Osteocyte (in vitro differentiated cells): ENCODE results near the gene TTC34. TPM values are rescaled to one million over a fixed set of nuclear protein-coding genes. Genes with fewer than 3 reads are reported as not detected.

Experiments
- DNase-seq: peaks from one replicate; pipeline ENCODE4 v3.0.0; 2021; ENCODE audit warnings: mixed read lengths; ENCODE audit not compliant: unreplicated experiment; ENCODE audit errors: extremely low spot score
- H3K27ac Mint-ChIP-seq: one replicate; pipeline ENCODE4 v1.8.0; 2021; ENCODE audit warnings: mild to moderate bottlenecking, mixed read lengths; ENCODE audit not compliant: unreplicated experiment
- H3K27me3 Mint-ChIP-seq: one replicate; pipeline ENCODE4 v1.8.0; 2021; ENCODE audit warnings: mixed read lengths; ENCODE audit not compliant: unreplicated experiment
- H3K36me3 Mint-ChIP-seq: one replicate; pipeline ENCODE4 v1.8.0; 2021; ENCODE audit warnings: mixed read lengths; ENCODE audit not compliant: unreplicated experiment
- H3K4me1 Mint-ChIP-seq: one replicate; pipeline ENCODE4 v1.8.0; 2021; ENCODE audit warnings: mixed read lengths; ENCODE audit not compliant: unreplicated experiment
- H3K4me3 Mint-ChIP-seq: one replicate; pipeline ENCODE4 v1.8.0; 2021; ENCODE audit warnings: mild to moderate bottlenecking, moderate library complexity, mixed read lengths; ENCODE audit not compliant: unreplicated experiment
- H3K9me3 Mint-ChIP-seq: one replicate; pipeline ENCODE4 v1.8.0; 2021; ENCODE audit warnings: mixed read lengths; ENCODE audit not compliant: unreplicated experiment
- total RNA-seq: library from RNA; stranded (reverse); gene quantifications from 2 replicates; pipeline ENCODE4 v1.2.1, GENCODE V29; 2021
- TF ChIP-seq, protein P1 (sequence below): fragments of 200-600 bp; sonication (generic); IDR thresholded peaks from 2 replicates; pipeline ENCODE4 v1.5.0; 2021; ENCODE audit warnings: antibody characterized with exemption, mild to moderate bottlenecking, moderate library complexity

TTC34 gene
- total RNA-seq, 1 donor from 2014 or later = 1.7 TPM

DNA sequence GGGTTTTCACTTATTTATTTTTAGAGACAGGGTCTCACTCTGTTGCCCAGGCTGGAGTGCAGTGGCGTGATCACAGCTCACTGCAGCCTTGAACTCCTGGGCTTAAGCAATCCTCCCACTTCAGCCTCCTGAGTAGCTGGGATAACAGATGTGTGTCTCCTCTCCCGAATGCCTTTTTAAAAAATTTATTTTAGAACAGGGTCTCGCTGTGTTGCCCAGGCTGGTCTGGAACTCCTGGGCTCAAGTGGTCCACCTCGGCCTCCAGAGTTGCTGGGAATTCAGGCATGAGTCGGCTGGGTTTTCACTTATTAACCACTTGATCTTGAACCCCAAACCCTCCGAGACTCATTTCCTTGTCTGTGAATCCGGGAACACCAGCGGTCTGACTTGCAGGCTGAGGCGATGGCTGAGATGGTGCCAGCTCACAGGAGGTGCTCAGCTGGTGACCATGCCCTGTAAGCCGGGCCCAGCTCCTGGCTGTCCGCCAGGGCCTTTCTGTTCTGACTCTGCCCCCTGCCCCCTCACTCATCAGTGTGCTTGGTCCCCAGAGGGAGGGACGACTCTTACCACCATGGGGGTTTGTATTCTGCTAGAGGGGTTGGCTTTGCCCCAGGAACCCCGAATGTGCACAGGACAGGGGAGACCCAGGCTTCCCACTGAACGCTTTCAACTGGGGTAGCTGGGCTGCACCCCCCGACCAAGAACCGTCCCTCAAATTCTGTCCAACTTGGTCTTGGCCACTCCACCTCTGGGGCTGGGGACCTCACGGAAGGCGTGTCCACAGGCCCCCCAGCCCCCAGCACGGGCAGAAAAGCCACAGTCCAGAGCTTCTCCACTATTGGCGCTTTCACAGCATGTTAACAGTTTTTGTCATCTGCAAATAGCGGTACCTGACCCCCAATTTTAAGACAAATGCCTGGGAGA lies 191.2 kb downstream of the TTC34 start:
- Mint-ChIP-seq H3K9me3 (peaks cover 11% of the 10 kb centered on the region), H3K4me1 (peaks cover 9% of the 10 kb centered on the region), H3K4me3 (no peak overlapping the region), H3K27me3 (no peaks in the 10 kb centered on the region), H3K27ac (no peak overlapping the region), H3K36me3 (no peaks in the 10 kb centered on the region)
- TF ChIP-seq, protein P1, sequence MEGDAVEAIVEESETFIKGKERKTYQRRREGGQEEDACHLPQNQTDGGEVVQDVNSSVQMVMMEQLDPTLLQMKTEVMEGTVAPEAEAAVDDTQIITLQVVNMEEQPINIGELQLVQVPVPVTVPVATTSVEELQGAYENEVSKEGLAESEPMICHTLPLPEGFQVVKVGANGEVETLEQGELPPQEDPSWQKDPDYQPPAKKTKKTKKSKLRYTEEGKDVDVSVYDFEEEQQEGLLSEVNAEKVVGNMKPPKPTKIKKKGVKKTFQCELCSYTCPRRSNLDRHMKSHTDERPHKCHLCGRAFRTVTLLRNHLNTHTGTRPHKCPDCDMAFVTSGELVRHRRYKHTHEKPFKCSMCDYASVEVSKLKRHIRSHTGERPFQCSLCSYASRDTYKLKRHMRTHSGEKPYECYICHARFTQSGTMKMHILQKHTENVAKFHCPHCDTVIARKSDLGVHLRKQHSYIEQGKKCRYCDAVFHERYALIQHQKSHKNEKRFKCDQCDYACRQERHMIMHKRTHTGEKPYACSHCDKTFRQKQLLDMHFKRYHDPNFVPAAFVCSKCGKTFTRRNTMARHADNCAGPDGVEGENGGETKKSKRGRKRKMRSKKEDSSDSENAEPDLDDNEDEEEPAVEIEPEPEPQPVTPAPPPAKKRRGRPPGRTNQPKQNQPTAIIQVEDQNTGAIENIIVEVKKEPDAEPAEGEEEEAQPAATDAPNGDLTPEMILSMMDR = no peak
- DNase-seq = no peak

DNA sequence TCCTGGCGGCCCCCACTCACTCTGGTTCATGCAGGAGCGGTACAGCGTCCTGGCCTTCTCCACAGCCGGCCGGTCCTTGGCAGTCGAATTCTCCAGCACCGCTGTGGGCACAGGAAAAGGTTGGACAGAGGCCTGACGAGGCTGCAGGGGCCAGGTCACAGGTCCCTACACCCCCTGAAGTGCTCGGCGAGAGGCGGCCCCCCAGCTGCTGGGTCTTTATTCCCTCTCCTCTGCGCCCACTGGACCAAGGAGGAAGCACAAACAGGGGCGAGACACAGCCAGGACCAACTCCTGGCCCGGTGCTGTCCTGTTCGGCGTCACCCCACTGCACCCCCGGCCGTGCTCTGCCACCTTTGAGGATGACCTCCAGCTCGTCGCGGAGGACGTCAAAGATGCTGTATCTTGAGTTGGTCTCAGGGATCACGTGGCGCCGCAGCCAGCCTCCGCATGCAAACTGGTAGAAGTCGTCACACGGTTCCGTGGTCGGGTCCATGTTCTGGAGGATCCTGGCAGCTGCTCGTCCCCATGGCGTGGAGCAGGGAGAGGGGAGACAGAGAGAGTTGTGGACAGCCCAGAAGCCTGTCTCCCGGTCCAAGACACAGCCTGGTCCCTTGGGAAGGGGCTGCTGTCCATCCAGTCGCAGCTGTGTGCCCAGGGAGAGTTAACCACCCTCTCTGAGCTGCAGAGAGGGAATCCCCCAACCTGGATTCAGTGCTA lies 192.0 kb downstream of the TTC34 start:
- TF ChIP-seq, protein P1 = no peak
- H3K27ac Mint-ChIP-seq = no peak overlapping the region

DNA sequence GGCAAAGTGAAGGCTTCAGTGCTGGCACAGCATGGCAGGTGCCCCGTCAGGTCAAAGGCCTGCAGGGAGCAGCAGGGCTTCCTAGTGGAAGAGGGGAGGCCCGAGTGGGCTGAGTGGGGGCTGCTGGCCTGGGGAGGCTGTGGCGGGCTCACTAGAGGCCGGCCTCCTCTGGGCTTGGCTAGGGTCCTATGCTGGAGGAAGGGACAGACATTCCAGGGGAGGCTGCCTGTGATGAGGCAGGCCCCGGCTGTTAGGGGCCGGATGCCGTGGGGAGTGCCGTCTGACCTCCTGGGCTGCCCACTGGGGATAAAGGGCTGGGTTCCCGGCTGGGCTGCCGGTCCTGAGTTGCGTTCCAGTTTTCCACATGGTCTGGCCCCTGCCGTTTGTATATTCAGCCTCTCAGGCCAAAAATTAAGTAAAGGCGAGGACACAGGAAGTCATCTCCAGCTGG lies 193.8 kb downstream of the TTC34 start:
- Mint-ChIP-seq H3K4me1 (peaks cover 9% of the 10 kb centered on the region), H3K4me3 (no peak overlapping the region), H3K27me3 (peaks cover 2% of the 10 kb centered on the region), H3K9me3 (no peaks in the 10 kb centered on the region), H3K36me3 (no peaks in the 10 kb centered on the region), H3K27ac (no peak overlapping the region)
- no peak for DNase-seq
- TF ChIP-seq, protein P1 = no peak

More for the DNA sequence above, 192.0 kb downstream of the TTC34 start:
- H3K36me3 Mint-ChIP-seq = no peaks in the 10 kb centered on the region
- H3K4me3 Mint-ChIP-seq = no peak overlapping the region
- peaks cover 8% of the 10 kb centered on the region for H3K9me3 Mint-ChIP-seq
- no peaks in the 10 kb centered on the region for H3K27me3 Mint-ChIP-seq
- DNase-seq = no peak
- peaks cover 9% of the 10 kb centered on the region for H3K4me1 Mint-ChIP-seq

DNA sequence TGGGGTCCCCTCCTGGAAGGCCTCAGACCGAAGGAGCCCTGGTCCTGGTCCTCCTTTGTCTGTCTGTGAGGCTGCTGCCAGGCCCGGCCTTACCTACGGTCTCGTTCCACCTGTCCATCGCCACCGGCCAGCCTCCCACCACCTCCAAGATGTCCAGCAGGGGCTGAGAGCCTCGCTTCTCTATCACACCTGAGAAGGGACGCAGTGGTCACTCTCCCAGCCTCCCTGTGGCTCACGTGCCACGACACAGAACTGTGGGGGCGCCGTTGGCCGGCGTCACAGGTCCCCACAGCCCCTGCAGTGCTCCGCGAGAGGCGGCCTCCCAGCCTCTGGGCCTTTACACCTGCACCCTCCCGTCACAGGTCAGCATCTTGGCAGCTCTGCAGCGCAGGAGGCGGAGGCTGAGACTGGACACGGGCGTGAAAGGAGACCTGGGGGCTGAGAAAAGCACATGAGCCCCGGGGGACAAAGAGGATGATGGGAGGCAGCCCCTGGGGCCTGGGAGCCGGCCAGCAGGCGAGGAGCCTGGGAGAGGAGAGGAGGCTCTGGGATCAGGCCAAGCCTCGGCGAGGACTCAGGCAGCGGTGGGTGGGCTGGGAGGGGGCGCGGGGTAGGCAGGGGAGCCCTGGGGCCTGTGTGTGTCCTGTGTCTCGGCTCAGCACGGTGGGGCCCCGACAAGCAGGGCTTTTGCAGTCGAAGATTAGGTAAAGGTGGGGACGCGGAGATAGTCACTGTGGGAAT lies 194.4 kb downstream of the TTC34 start:
- H3K36me3 Mint-ChIP-seq = no peaks in the 10 kb centered on the region
- H3K9me3 Mint-ChIP-seq = no peaks in the 10 kb centered on the region
- TF ChIP-seq, protein P1 = no peak
- no peak overlapping the region for H3K4me3 Mint-ChIP-seq
- H3K4me1 Mint-ChIP-seq = peaks cover 9% of the 10 kb centered on the region
- H3K27ac Mint-ChIP-seq = no peak overlapping the region
- DNase-seq = no peak
- peaks cover 7% of the 10 kb centered on the region for H3K27me3 Mint-ChIP-seq
